C1 segment of cervical spinal cord (tissue), 14 donors: Measurements from ENCODE around the gene TRIM66.

Experiments
- DNase-seq, 14 donors: peaks; one replicate each; lab custom pipeline; 2025; lab: John Stamatoyannopoulos, UW

TRIM66 gene

GRCh38 chr11:8573777-8574176, 108.7 kb downstream of the TRIM66 start:
- no peak for DNase-seq

- DNase-seq: no peak
Observed at GRCh38 chr11:8567602-8568198, 114.8 kb downstream of the TRIM66 start.

- peak in 1 of 14 donors; percentile 15 for DNase-seq
Observed at GRCh38 chr11:8566613-8567210, 115.8 kb downstream of the TRIM66 start.

GRCh38 chr11:8564526-8564925, 117.9 kb downstream of the TRIM66 start:
- DNase-seq: no peak
